ENCODE data around the gene PACRG.

The PACRG gene

GRCh38 chr6:162868397-162868796, 140.6 kb downstream of the PACRG start:
- no peak overlapping the region for H3K4me3 ChIP-seq (ENCODE audit: low read depth in 1 of 2, low read length in 2 of 2)

GRCh38 chr6:162871966-162872365, 144.2 kb downstream of the PACRG start:
- Histone ChIP-seq H3K9me3 (ENCODE audit: control insufficient read depth in 1 of 2, low read length in 2 of 2) (no peaks in the 10 kb centered on the region), H3K9ac (ENCODE audit: low read depth in 1 of 2, low read length in 2 of 2) (no peak overlapping the region), H3K36me3 (ENCODE audit: control insufficient read depth in 1 of 2, insufficient read depth in 2 of 2, low read length in 2 of 2) (no peaks in the 10 kb centered on the region), H3K27me3 (ENCODE audit: control insufficient read depth in 1 of 2, insufficient read depth in 2 of 2, low read length in 2 of 2) (no peaks in the 10 kb centered on the region), H3K27ac (ENCODE audit: low read depth, low read length) (no peak overlapping the region), H3K4me3 (ENCODE audit: low read depth in 1 of 2, low read length in 2 of 2) (no peak overlapping the region), H3K4me1 (ENCODE audit: control insufficient read depth in 1 of 2, insufficient read depth in 2 of 2, low read length in 2 of 2) (no peaks in the 10 kb centered on the region)

More at GRCh38 chr6:162868397-162868796, 140.6 kb downstream of the PACRG start:
- Histone ChIP-seq H3K9ac (ENCODE audit: low read depth in 1 of 2, low read length in 2 of 2) (no peak overlapping the region), H3K36me3 (ENCODE audit: control insufficient read depth in 1 of 2, insufficient read depth in 2 of 2, low read length in 2 of 2) (no peaks in the 10 kb centered on the region), H3K27me3 (ENCODE audit: control insufficient read depth in 1 of 2, insufficient read depth in 2 of 2, low read length in 2 of 2) (no peaks in the 10 kb centered on the region), H3K9me3 (ENCODE audit: control insufficient read depth in 1 of 2, low read length in 2 of 2) (no peaks in the 10 kb centered on the region), H3K4me1 (ENCODE audit: control insufficient read depth in 1 of 2, insufficient read depth in 2 of 2, low read length in 2 of 2) (no peaks in the 10 kb centered on the region), H3K27ac (ENCODE audit: low read depth, low read length) (no peak overlapping the region)

- Histone ChIP-seq H3K27me3 (ENCODE audit: control insufficient read depth in 1 of 2, insufficient read depth in 2 of 2, low read length in 2 of 2) (no peaks in the 10 kb centered on the region), H3K4me3 (ENCODE audit: low read depth in 1 of 2, low read length in 2 of 2) (no peak overlapping the region), H3K9me3 (ENCODE audit: control insufficient read depth in 1 of 2, low read length in 2 of 2) (no peaks in the 10 kb centered on the region), H3K4me1 (ENCODE audit: control insufficient read depth in 1 of 2, insufficient read depth in 2 of 2, low read length in 2 of 2) (no peaks in the 10 kb centered on the region), H3K27ac (ENCODE audit: low read depth, low read length) (no peak overlapping the region), H3K36me3 (ENCODE audit: control insufficient read depth in 1 of 2, insufficient read depth in 2 of 2, low read length in 2 of 2) (no peaks in the 10 kb centered on the region), H3K9ac (ENCODE audit: low read depth in 1 of 2, low read length in 2 of 2) (no peak overlapping the region)
Measured at GRCh38 chr6:162873537-162873936, 145.8 kb downstream of the PACRG start.

- Histone ChIP-seq H3K27ac (ENCODE audit: low read depth, low read length) (no peak overlapping the region), H3K4me1 (ENCODE audit: control insufficient read depth in 1 of 2, insufficient read depth in 2 of 2, low read length in 2 of 2) (no peaks in the 10 kb centered on the region), H3K36me3 (ENCODE audit: control insufficient read depth in 1 of 2, insufficient read depth in 2 of 2, low read length in 2 of 2) (no peaks in the 10 kb centered on the region), H3K9me3 (ENCODE audit: control insufficient read depth in 1 of 2, low read length in 2 of 2) (no peaks in the 10 kb centered on the region), H3K27me3 (ENCODE audit: control insufficient read depth in 1 of 2, insufficient read depth in 2 of 2, low read length in 2 of 2) (no peaks in the 10 kb centered on the region), H3K4me3 (ENCODE audit: low read depth in 1 of 2, low read length in 2 of 2) (no peak overlapping the region), H3K9ac (ENCODE audit: low read depth in 1 of 2, low read length in 2 of 2) (no peak overlapping the region)
Measured at GRCh38 chr6:162875070-162875469, 147.3 kb downstream of the PACRG start.

- Histone ChIP-seq H3K27ac (ENCODE audit: low read depth, low read length) (no peak overlapping the region), H3K27me3 (ENCODE audit: control insufficient read depth in 1 of 2, insufficient read depth in 2 of 2, low read length in 2 of 2) (no peaks in the 10 kb centered on the region), H3K4me1 (ENCODE audit: control insufficient read depth in 1 of 2, insufficient read depth in 2 of 2, low read length in 2 of 2) (no peaks in the 10 kb centered on the region), H3K36me3 (ENCODE audit: control insufficient read depth in 1 of 2, insufficient read depth in 2 of 2, low read length in 2 of 2) (no peaks in the 10 kb centered on the region), H3K4me3 (ENCODE audit: low read depth in 1 of 2, low read length in 2 of 2) (no peak overlapping the region), H3K9me3 (ENCODE audit: control insufficient read depth in 1 of 2, low read length in 2 of 2) (no peaks in the 10 kb centered on the region), H3K9ac (ENCODE audit: low read depth in 1 of 2, low read length in 2 of 2) (no peak overlapping the region)
Measured at GRCh38 chr6:162882801-162883481, 155.2 kb downstream of the PACRG start.

GRCh38 chr6:162887981-162888689, 160.4 kb downstream of the PACRG start:
- H3K9me3 ChIP-seq (ENCODE audit: control insufficient read depth in 1 of 2, low read length in 2 of 2), result no peaks in the 10 kb centered on the region
- H3K27ac ChIP-seq (ENCODE audit: low read depth, low read length), result no peak overlapping the region
- no peak overlapping the region for H3K9ac ChIP-seq (ENCODE audit: low read depth in 1 of 2, low read length in 2 of 2)
- H3K4me3 ChIP-seq (ENCODE audit: low read depth in 1 of 2, low read length in 2 of 2), result no peak overlapping the region
- no peaks in the 10 kb centered on the region for H3K4me1 ChIP-seq (ENCODE audit: control insufficient read depth in 1 of 2, insufficient read depth in 2 of 2, low read length in 2 of 2)
- no peaks in the 10 kb centered on the region for H3K36me3 ChIP-seq (ENCODE audit: control insufficient read depth in 1 of 2, insufficient read depth in 2 of 2, low read length in 2 of 2)
- H3K27me3 ChIP-seq (ENCODE audit: control insufficient read depth in 1 of 2, insufficient read depth in 2 of 2, low read length in 2 of 2), result no peaks in the 10 kb centered on the region

GRCh38 chr6:162889303-162889702, 161.5 kb downstream of the PACRG start:
- no peaks in the 10 kb centered on the region for H3K27me3 ChIP-seq (ENCODE audit: control insufficient read depth in 1 of 2, insufficient read depth in 2 of 2, low read length in 2 of 2)
- no peaks in the 10 kb centered on the region for H3K9me3 ChIP-seq (ENCODE audit: control insufficient read depth in 1 of 2, low read length in 2 of 2)
- H3K9ac ChIP-seq (ENCODE audit: low read depth in 1 of 2, low read length in 2 of 2), result no peak overlapping the region
- H3K4me3 ChIP-seq (ENCODE audit: low read depth in 1 of 2, low read length in 2 of 2), result no peak overlapping the region
- H3K27ac ChIP-seq (ENCODE audit: low read depth, low read length), result no peak overlapping the region
- no peaks in the 10 kb centered on the region for H3K4me1 ChIP-seq (ENCODE audit: control insufficient read depth in 1 of 2, insufficient read depth in 2 of 2, low read length in 2 of 2)
- H3K36me3 ChIP-seq (ENCODE audit: control insufficient read depth in 1 of 2, insufficient read depth in 2 of 2, low read length in 2 of 2), result no peaks in the 10 kb centered on the region

- peaks cover 0 to 3% of the 10 kb centered on the region in 2 donors for H3K9me3 ChIP-seq (ENCODE audit: control insufficient read depth in 1 of 2, low read length in 2 of 2)
- no peaks in the 10 kb centered on the region for H3K4me1 ChIP-seq (ENCODE audit: control insufficient read depth in 1 of 2, insufficient read depth in 2 of 2, low read length in 2 of 2)
- H3K4me3 ChIP-seq (ENCODE audit: low read depth in 1 of 2, low read length in 2 of 2), result no peak overlapping the region
- no peaks in the 10 kb centered on the region for H3K27me3 ChIP-seq (ENCODE audit: control insufficient read depth in 1 of 2, insufficient read depth in 2 of 2, low read length in 2 of 2)
- no peaks in the 10 kb centered on the region for H3K36me3 ChIP-seq (ENCODE audit: control insufficient read depth in 1 of 2, insufficient read depth in 2 of 2, low read length in 2 of 2)
- no peak overlapping the region for H3K27ac ChIP-seq (ENCODE audit: low read depth, low read length)
- H3K9ac ChIP-seq (ENCODE audit: low read depth in 1 of 2, low read length in 2 of 2), result no peak overlapping the region
Measured at GRCh38 chr6:162898011-162898410, 170.2 kb downstream of the PACRG start.

- H3K27ac ChIP-seq (ENCODE audit: low read depth, low read length), result no peak overlapping the region
- H3K4me1 ChIP-seq (ENCODE audit: control insufficient read depth in 1 of 2, insufficient read depth in 2 of 2, low read length in 2 of 2), result no peaks in the 10 kb centered on the region
- no peaks in the 10 kb centered on the region for H3K36me3 ChIP-seq (ENCODE audit: control insufficient read depth in 1 of 2, insufficient read depth in 2 of 2, low read length in 2 of 2)
- H3K9me3 ChIP-seq (ENCODE audit: control insufficient read depth in 1 of 2, low read length in 2 of 2), result peaks cover 0 to 3% of the 10 kb centered on the region in 2 donors
- no peaks in the 10 kb centered on the region for H3K27me3 ChIP-seq (ENCODE audit: control insufficient read depth in 1 of 2, insufficient read depth in 2 of 2, low read length in 2 of 2)
- H3K4me3 ChIP-seq (ENCODE audit: low read depth in 1 of 2, low read length in 2 of 2), result no peak overlapping the region
- H3K9ac ChIP-seq (ENCODE audit: low read depth in 1 of 2, low read length in 2 of 2), result no peak overlapping the region
Measured at GRCh38 chr6:162899148-162899547, 171.4 kb downstream of the PACRG start.

GRCh38 chr6:162900503-162900902, 172.7 kb downstream of the PACRG start:
- H3K27ac ChIP-seq (ENCODE audit: low read depth, low read length), result no peak overlapping the region
- H3K9me3 ChIP-seq (ENCODE audit: control insufficient read depth in 1 of 2, low read length in 2 of 2), result peaks cover 0 to 3% of the 10 kb centered on the region in 2 donors
- H3K27me3 ChIP-seq (ENCODE audit: control insufficient read depth in 1 of 2, insufficient read depth in 2 of 2, low read length in 2 of 2), result no peaks in the 10 kb centered on the region
- H3K36me3 ChIP-seq (ENCODE audit: control insufficient read depth in 1 of 2, insufficient read depth in 2 of 2, low read length in 2 of 2), result no peaks in the 10 kb centered on the region
- H3K4me1 ChIP-seq (ENCODE audit: control insufficient read depth in 1 of 2, insufficient read depth in 2 of 2, low read length in 2 of 2), result no peaks in the 10 kb centered on the region
- no peak overlapping the region for H3K4me3 ChIP-seq (ENCODE audit: low read depth in 1 of 2, low read length in 2 of 2)
- no peak overlapping the region for H3K9ac ChIP-seq (ENCODE audit: low read depth in 1 of 2, low read length in 2 of 2)
